Glomerular visceral epithelial cell (primary cell): Measurements from ENCODE around the gene FMC1.

Experiments
- DNase-seq: peaks from one replicate; pipeline ENCODE4 v3.0.0-alpha.2; 2016; ENCODE audit errors: extremely low spot score

The FMC1 gene

DNA sequence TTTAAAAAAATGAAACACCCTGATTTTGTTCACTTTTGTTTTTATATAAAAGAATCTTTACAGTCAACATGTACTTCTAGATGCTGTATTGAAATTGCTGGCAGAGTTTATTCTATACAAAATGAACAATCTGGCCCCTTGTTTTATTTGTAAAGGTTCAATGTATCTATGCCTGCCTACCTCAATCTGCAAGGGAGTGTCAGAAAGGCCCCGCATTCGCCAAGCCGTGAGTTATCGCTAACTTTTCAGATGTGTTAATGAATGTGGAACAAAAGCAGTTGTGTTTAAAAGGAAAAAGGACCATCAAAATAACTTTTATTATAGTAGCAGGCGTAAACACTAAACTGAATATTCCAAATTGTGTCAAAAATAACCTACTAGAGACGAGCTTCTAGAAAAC is 33.1 kb downstream of the FMC1 start:
- DNase-seq: no peak

GRCh38 chr7:139382439-139382838 is 41.3 kb downstream of the FMC1 start:
- no peak for DNase-seq

- no peak for DNase-seq
These were observed 43.5 kb downstream of the FMC1 start for GRCh38 chr7:139384611-139385010.

GRCh38 chr7:139387594-139387993 is 46.5 kb downstream of the FMC1 start:
- no peak for DNase-seq

DNA sequence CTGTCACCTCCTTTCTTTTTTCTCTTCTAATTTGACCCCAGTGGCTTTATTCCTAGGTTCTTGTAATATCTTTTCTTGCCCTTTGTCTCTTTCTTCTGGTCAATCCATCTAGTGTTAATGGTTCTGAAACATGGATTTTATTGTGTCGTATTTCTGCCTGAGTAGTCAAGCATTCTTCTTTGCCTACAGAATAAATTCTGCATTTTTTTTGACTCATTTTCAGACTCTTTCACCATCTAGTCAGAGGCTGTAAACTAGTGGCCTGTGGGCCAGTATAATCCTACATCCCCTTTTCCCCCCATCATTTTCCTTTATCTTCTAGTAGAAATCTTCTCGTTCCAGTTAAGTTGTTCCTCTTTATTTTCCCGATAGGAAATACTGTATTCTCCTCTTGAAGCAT is 48.0 kb downstream of the FMC1 start:
- DNase-seq: no peak

DNA sequence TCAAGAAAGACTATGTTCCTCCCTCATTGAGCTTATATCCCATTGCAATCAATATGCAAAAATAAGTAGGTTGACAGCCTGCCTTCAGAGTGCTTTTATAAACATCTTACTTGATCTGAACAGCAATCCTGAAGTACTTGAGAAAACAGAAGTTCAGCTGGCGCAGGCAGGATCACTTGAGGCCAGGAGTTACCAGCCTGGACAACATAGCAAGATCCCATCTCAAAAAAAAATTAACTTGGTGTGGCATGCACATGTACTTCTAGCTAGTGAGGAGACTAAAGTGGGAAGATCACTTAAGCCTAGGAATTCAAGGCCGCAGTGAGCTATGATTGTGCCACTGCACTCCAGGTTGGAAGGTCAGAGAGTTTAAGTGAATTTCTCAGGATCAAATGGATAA is 48.6 kb downstream of the FMC1 start:
- no peak for DNase-seq

DNA sequence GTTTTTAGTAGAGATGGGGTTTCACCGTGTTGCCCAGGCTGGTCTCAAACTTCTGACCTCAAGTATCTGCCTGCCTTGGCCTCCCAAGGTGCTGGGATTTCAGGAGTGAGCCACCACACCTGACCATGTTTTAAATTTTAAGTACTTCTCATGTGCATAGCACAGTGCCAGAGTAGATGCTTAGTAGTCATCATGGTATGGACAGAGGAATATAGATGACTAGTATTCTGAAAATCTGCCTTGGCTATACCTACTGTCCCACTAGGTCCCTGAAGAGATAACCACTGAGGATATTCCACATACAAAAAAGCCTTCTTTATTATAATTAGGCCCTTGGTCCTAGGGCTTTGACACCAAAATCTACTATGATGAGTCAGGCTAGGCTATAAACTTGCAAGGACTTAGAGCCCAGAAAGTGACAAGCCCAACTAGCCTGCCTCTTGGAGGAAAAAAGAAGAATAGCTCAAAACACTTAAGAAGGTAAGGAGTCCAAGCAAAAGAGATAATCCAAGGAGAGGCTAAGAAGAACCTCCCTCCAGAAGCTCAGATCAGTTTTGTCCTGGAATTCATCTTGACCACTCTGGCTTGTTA is 52.6 kb downstream of the FMC1 start:
- DNase-seq: no peak

DNA sequence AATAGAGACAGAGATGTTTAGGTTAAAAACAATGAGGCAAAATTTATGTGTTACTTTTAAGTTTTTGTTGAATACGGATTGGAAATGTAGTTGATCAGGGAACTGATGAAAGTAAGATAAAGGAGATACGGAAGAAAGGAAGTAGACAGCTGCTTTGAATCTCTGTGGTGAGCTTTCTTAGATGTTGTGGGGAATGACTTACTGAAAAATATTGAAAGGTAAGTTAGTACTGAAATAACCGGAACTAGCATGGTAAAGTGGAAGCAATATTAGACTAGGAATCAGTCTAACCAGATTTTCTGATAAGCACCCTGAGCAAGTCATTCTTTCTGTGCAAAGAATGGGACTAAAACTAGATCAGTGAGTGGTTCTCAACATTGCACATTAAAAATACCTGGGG is 53.4 kb downstream of the FMC1 start:
- no peak for DNase-seq
